ENCODE results near the gene LRP6.

- TF ChIP-seq, protein P1, sequence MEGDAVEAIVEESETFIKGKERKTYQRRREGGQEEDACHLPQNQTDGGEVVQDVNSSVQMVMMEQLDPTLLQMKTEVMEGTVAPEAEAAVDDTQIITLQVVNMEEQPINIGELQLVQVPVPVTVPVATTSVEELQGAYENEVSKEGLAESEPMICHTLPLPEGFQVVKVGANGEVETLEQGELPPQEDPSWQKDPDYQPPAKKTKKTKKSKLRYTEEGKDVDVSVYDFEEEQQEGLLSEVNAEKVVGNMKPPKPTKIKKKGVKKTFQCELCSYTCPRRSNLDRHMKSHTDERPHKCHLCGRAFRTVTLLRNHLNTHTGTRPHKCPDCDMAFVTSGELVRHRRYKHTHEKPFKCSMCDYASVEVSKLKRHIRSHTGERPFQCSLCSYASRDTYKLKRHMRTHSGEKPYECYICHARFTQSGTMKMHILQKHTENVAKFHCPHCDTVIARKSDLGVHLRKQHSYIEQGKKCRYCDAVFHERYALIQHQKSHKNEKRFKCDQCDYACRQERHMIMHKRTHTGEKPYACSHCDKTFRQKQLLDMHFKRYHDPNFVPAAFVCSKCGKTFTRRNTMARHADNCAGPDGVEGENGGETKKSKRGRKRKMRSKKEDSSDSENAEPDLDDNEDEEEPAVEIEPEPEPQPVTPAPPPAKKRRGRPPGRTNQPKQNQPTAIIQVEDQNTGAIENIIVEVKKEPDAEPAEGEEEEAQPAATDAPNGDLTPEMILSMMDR (IDR thresholded peaks at IDR 0.05 in 4 of 5, conservative IDR thresholded peaks at IDR 0.05 in 1 of 5) = no peak
- TF ChIP-seq POLR2A (IDR thresholded peaks at IDR 0.05) = no peak
Observed at GRCh38 chr12:12107678-12108077, 159.2 kb downstream of the LRP6 start.
